ENCODE data around the gene EARS2.
"Not testable (repeated sequence)": the region's sequence is repeated elsewhere in the genome, so short reads cannot be mapped to it uniquely, and the experiment has no call there.

The EARS2 gene

GRCh38 chr16:23567602-23568001, 10.5 kb upstream of the EARS2 start:
- DNase-seq (ENCODE audit: low spot score) = no peak

GRCh38 chr16:23566724-23567123, 9.6 kb upstream of the EARS2 start:
- DNase-seq (ENCODE audit: low spot score) = no peak

GRCh38 chr16:23564575-23565363, 7.6 kb upstream of the EARS2 start:
- peak; percentile 44 for DNase-seq (ENCODE audit: low spot score)

- no peak for DNase-seq (ENCODE audit: low spot score)
Measured at GRCh38 chr16:23563186-23563585, 6.0 kb upstream of the EARS2 start.

- no peak for DNase-seq (ENCODE audit: low spot score)
Measured at GRCh38 chr16:23562505-23562904, 5.4 kb upstream of the EARS2 start.

- DNase-seq (ENCODE audit: low spot score) = no peak
Measured at GRCh38 chr16:23561586-23561985, 4.4 kb upstream of the EARS2 start.

- DNase-seq (ENCODE audit: low spot score) = peak; percentile 38
Measured at GRCh38 chr16:23557779-23558702, 891 bp upstream of the EARS2 start.

- DNase-seq (ENCODE audit: low spot score) = no peak
Measured at GRCh38 chr16:23554536-23554935, 2.6 kb downstream of the EARS2 start.

- no peak for DNase-seq (ENCODE audit: low spot score)
Measured at GRCh38 chr16:23552161-23552560, 5.0 kb downstream of the EARS2 start.

- no peak for DNase-seq (ENCODE audit: low spot score)
Measured at GRCh38 chr16:23549938-23550337, 7.2 kb downstream of the EARS2 start.

- DNase-seq (ENCODE audit: low spot score) = no peak
Measured at GRCh38 chr16:23544436-23544835, 12.7 kb downstream of the EARS2 start.

GRCh38 chr16:23540817-23541178, 16.4 kb downstream of the EARS2 start:
- DNase-seq (ENCODE audit: low spot score) = not testable (repeated sequence)

GRCh38 chr16:23539984-23540816, 16.9 kb downstream of the EARS2 start:
- no peak for DNase-seq (ENCODE audit: low spot score)

GRCh38 chr16:23538919-23539278, 18.3 kb downstream of the EARS2 start:
- no peak for DNase-seq (ENCODE audit: low spot score)

- DNase-seq (ENCODE audit: low spot score) = no peak
Measured at GRCh38 chr16:23537390-23537789, 19.8 kb downstream of the EARS2 start.

GRCh38 chr16:23535901-23536300, 21.2 kb downstream of the EARS2 start:
- DNase-seq (ENCODE audit: low spot score) = no peak

GRCh38 chr16:23534868-23535860, 22.0 kb downstream of the EARS2 start:
- DNase-seq (ENCODE audit: low spot score) = peak; percentile 72

GRCh38 chr16:23532448-23532847, 24.7 kb downstream of the EARS2 start:
- DNase-seq (ENCODE audit: low spot score) = no peak

GRCh38 chr16:23530062-23530461, 27.1 kb downstream of the EARS2 start:
- no peak for DNase-seq (ENCODE audit: low spot score)

- no peak for DNase-seq (ENCODE audit: low spot score)
Measured at GRCh38 chr16:23528644-23529310, 28.4 kb downstream of the EARS2 start.

Data from cerebellar cortex (tissue), 1 donor.